HG02852 (cell line): Measurements from ENCODE around the gene APPBP2.
"Not testable (repeated sequence)": the region's sequence is repeated elsewhere in the genome, so short reads cannot be mapped to it uniquely, and the experiment has no call there.

Source experiments
- ATAC-seq: cut with Tn5 transposase; IDR thresholded peaks from one replicate; pipeline ENCODE4 v1.9.1; 2021; ENCODE audit warnings: mild to moderate bottlenecking, moderate library complexity; ENCODE audit not compliant: unreplicated experiment

The APPBP2 gene

DNA sequence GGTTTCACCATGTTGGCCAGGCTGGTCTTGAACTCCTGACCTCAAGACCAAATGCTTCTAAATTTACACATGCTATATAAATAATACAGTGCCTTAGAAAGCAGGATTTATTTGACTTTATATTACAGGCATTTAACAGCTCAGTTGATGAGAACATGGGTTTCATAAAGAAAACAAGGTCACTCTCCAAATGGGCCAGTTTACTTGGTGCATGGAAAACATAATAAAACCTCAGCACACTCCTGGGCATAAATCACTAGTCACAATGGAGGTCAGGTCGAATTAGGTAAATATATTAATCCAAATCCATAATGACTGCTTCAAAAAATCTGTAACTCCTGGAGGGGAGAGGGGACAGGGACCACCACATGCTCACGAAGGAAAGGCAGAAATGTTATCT is 24.5 kb downstream of the APPBP2 start:
- no peak for ATAC-seq

DNA sequence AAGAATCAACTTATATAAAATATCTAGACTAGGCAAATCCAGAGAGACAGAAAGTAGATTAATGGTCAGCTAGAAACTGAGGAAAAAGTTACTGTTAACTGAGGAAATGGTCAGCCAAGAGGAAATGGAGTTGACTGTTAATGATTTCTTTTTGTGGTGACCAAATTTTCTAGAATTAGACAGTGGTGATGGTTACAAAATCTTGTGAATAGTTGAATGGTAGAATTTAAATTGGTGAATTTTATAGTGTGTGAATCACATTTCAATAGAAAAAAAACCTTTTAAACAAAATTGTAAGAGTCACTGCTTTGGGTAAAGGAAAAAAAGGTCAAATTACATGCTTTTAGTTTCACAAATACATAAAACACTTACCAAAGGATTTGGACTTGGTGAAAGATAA is 30.0 kb downstream of the APPBP2 start:
- ATAC-seq: no peak

DNA sequence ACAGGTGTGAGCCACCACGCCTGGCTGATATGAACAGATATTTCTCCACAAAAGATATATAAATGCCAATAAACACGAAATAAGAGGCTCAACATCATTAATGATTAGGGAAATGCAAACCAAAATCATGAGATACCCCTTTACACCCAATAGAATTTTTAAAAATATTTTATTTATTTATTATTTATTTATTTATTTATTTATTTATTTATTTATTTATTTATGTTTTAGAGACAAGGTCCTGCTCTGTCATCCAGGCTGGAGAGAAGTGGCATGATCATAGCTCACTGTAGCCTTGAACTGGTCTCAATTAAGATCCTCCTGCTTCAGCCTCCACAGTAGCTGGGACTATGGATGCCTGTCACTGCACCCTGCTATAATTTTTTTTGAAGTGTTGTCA is 30.8 kb downstream of the APPBP2 start:
- ATAC-seq: no peak

DNA sequence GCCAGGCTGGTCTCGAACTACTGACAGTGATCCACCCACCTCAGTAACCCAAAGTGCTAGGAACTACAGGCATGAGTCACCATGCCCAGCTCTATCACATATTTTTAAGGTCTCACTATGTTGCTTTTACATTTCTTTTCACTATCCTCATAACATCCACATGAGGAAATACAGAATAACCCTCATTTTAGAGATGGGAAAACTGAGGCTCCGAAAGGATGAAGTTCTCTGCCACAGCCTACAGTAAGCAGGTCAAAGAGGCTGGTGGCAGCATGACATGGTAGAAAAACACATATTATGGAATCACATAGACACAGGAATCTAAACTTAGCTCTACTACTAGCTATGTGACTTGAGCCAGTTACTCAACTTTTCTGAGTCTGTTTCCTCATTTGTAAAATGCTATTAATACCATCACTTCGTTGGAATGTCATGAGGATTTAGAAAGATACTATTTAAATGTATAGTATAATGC is 32.2 kb downstream of the APPBP2 start:
- ATAC-seq: no peak

DNA sequence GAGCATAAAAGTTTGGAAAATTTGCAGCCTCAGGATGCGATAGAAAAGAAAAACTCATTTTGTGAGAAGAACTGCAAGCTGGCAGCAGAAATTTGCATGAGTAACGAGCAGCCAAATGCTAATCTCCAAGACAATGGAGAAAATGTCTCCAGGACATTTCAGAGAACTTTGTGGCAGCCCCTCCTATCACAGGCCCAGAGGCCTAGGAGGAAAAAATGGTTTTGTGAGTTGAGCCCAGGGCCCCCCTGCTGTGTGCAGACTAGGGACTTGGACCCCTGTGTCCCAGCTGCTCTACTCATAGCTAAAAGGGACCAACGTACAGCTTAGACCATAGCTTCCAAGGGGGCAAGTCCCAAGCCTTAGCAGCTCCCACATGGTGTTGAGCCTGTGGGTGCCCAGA is 34.3 kb downstream of the APPBP2 start:
- no peak for ATAC-seq

DNA sequence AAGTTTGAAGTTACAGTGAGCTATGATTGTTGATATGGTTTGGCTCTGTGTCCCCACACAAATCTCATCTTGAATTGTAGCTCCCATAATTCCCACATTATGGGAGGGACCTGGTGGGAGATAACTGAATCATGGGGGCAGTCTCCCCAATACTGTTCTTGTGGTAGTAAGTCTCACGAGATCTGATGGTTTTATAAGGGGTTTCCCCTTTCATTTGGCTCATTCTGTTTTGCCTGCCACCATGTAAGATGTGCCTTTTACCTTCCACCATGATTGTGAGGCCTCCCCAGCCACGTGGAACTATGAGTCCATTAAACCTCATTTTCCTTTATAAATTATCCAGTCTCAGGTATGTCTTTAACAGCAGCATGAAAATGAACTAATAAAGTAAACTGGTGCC is 35.4 kb downstream of the APPBP2 start:
- not testable (repeated sequence) for ATAC-seq

DNA sequence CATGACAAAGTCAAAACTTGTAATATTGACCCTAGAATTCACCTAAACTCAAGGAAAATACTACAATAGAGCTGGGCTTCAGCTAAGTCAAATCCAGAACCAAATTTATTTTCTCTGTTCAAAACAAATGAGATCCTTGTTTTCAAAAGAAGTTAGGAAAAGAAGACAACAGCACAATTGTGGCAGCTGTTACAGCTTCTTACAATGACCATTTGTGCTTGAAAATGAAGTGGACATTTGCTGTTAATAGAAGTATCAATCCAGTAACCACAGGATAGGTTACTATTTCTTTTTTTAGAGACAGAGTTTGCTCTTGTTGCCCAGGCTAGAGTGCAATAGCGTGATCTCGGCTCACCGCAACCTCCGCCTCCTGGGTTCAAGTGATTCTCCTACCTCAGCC is 44.4 kb downstream of the APPBP2 start:
- ATAC-seq: no peak

DNA sequence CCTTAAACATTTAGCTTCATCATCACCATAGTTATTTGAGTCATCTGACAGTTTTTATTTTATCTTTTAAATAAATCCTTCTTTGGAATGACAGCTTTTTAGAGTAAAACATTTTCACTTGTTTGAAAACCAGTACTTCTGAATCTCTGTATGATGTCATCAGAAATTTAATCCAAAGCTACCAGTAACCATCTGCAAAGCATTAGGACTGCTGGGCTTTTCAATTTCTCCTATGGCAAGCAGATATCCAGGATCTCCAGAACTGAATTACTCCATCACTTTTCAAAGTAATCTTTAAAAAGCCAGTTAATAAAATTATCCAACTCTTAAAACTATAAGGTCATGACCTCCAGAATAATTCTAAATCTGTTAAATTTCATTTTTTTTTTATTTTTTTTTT is 52.3 kb downstream of the APPBP2 start:
- no peak for ATAC-seq

DNA sequence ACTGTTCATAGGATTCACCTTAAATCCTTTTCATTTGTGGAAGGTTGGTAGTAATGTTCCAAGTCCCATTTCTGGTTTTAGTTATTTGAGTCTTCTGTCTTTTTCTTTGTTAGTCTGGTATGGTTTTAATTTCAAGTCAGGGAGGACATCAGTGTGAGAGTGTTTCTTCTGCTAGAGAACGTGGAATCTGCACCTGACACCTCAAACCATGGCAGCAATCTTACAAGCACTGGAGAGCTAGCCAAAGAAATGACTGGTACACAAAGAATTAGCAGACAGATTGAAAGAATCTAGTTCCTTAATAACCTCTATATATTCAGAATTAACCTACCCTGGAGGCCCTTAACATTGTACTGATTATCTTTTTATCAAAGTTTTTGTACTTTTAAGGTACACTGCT is 53.6 kb downstream of the APPBP2 start:
- ATAC-seq: no peak

DNA sequence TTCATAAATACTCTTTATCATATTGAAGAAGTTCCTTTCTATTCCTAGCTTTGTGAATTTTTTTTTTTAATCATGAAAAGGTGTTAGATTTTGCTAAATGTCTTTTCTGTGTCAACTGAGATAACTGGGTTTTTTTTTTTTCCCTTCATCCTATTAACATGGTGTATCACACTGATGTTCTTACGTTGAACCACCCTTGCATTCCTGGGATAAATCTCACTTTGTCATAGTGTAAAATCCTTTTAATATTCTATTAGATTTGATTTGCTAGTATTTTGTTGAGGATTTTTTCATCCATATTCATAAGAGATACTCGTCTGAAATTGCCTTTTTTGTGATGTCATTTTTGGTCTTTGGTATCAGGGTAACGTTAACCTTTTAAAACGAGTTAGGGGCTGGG is 54.6 kb downstream of the APPBP2 start:
- no peak for ATAC-seq

DNA sequence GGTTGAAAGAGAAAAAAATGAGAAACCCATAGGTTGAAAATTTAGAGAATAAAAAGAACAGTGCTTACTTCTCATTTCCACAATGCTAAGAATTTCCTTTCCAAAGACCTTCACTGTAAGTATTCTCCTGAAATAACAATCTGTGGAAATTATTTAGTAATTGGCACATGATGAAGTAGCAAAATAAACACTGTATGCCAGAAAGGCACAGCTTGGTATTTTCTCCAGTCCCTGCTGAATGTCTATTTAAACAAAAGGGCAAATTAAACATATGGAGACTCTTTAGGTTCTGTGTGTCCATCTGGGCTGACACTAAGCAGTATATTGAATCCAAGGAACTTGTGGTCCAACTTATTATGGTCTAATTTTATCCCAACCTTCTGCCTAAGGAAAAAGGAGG is 57.7 kb downstream of the APPBP2 start:
- no peak for ATAC-seq

DNA sequence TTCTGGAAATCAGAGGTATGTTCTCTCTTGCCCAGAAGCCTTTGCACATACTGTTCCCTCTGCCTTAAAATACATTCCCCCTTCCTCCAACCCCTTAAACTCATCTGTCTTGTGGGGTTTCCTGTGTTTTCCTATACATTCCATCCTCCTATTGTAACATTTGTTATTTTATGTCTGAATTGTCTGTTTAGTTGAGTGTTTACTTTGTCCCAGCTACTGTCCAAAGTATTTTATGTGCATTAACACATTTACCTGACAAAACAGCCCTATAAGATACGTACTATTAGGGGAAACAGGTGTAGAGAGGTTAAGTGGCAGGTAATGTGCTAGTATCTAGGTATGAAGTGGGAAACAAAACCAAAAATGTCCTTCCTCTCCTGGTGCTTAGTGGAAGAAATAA is 61.7 kb downstream of the APPBP2 start:
- ATAC-seq: no peak

DNA sequence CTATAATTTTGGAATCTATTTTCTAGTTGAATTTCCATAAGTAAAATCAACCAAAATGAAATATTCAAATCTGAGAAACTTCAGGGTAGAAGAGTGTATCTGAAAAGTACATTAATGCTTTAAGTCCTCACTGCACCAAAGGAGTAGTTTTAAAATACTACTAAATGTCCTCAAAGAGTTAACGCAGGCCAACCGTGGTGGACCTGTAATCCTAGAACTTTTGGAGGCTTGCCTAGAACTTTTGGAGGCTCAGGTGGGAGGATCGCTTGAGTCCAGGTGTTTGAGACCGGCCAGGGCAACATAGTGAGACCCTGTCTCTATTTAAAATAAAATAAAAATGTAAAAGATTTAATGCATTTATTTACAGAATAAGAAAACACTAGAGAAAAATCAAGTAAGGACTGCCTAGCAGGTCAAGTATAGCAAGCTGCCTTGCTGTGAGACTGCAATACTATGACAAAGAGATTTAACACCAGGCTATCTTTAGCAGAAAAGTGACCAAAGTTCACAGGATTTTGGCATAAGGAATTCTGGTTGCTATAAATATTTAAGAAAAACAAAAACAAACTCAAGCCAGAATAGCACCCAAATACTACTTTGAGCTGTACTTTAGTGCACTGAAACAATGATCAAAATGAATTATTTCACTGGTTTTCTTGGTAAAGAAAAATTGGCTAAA is 62.7 kb downstream of the APPBP2 start:
- no peak for ATAC-seq

DNA sequence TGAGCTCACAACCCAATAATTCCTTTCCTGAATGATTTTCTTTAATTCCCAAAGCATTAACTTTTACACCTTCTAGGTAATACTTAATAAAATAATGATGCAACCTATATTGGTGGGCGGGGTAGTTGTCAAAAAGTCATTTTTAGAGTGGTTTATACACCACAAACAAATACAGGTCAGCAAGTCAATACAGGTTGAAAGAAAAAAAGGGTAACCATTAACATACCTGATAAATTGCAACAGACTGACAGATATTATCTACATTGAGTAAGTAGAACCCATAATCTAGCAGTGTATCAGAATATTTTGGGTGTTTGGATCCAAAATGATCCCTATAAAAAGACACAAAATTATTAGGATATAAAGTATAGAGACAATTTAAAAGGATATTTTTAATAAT is 64.5 kb downstream of the APPBP2 start:
- ATAC-seq: no peak

DNA sequence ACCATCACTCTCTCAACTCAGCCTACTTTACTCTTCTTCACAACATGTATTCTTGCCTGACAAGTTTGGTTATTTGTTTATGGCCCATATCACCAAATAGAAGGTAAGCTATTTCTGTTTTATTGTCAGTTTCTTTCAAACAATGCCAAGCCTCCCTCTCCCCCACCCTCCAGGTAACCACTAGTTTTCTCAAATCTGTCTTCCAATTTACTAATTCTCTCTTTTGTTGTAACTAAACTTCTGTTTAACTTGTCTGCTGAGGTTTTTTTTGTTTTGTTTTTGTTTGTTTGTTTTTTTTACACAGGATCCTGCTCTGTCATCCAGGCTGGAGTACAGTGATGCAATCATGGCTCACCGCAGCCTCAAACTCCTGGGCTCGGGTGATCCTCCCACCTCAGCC is 68.9 kb downstream of the APPBP2 start:
- ATAC-seq: no peak

DNA sequence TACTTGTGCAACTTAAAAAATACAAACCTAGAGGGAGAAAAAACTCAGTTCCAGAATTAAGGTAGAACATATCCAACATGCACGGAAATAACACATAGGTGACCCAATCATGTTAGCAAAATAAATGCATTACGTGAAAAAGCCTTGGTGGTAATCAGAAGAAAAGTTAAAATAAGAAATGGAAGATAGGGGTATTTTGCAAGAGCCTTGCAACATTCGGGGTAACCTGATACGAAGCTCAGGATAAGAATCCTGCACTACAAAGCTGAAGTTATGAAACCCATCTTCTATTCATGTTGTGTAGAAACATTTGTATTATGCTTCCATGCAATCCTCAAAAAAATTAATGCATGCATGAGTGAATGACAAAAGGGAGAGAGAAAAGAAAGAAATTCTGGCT is 70.7 kb downstream of the APPBP2 start:
- ATAC-seq: no peak

DNA sequence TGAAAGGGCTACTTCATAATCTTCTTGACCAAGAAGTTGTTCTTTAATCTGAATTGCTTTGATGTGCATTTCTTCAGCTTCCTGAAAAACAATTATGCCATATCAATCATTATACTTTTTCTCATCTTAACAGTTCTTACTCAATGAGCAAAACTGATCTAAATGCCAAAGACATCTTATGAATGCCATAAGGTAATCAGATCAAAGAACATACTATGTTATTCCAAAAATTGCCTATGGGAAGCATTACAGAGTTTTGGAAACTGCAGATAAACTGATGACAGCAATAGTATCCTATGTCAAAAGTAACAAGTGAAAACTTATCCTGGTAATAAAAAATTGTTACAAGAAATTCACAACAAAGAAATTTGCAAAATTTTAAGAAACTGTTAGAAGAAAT is 74.1 kb downstream of the APPBP2 start:
- ATAC-seq: no peak

DNA sequence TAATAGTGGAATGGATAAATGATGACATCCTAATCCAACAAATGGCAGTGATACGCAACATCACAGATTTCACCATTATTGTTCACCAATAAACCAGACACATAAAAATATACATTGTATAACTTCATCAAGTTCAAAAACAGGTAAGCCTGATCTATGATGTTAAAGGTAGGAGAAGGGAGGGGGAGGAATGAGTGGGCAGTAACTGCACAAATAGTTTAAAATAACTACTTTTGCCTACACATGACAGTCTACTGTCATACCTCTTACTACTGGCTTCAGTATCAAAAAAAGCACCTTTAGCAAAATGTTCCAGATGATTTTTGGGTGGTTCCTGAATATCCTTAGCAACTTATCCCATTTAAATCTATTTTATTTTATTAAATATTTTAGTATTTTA is 75.0 kb downstream of the APPBP2 start:
- ATAC-seq: no peak

DNA sequence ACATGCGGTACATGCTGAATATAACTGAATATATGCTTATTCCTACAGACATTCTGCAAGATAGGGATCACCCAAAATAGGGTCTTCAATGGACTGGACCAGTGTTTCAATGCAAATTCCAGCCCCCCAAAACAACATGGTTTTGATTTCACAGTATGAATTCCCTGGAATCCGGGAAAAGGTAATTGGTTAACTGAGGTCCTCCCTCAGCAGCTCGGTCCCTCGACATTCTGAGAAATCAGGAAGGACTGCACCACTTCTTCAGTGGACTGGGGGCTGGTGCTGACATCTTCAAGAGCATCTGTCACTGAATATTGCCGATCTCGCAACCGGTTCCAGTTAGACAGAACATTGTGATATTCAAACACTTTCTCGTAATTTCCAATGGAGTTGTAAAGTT is 78.7 kb downstream of the APPBP2 start:
- ATAC-seq: no peak

DNA sequence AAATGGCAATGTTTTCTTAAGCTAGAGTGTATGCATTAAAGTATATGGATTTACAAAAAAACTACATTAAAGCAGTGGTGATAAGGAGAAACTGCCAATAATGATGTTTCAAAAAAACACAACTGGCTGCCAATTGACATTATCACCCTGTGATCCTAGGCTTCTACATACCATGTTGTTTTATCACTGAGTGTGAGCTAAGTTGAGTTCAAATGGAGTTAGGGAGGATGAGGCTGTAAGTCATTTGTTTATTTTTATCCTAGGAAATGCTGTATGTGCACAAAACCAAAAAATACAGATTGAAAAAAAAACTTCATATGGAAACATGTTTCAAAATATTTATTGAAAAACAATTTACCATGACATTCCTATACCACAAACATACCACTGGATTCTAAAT is 80.9 kb downstream of the APPBP2 start:
- ATAC-seq: no peak

DNA sequence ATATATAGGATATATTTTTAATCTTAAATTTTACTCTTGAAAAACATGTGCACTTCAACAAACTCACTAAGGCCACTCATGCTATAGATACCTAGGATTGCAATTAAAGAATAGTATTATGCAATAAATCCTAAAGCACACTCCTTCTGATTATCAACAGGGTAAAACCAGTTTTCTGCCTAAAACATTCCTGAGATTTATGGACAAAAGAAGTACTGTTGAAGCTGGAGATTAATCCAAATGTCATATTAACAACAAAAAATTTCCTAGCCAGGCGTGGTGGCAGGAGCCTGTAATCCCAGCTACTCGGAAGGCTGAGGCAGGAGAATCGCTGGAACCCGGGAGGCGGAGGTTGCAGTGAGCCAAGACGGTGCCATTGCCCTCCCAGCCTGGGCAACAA is 82.3 kb downstream of the APPBP2 start:
- ATAC-seq: no peak

DNA sequence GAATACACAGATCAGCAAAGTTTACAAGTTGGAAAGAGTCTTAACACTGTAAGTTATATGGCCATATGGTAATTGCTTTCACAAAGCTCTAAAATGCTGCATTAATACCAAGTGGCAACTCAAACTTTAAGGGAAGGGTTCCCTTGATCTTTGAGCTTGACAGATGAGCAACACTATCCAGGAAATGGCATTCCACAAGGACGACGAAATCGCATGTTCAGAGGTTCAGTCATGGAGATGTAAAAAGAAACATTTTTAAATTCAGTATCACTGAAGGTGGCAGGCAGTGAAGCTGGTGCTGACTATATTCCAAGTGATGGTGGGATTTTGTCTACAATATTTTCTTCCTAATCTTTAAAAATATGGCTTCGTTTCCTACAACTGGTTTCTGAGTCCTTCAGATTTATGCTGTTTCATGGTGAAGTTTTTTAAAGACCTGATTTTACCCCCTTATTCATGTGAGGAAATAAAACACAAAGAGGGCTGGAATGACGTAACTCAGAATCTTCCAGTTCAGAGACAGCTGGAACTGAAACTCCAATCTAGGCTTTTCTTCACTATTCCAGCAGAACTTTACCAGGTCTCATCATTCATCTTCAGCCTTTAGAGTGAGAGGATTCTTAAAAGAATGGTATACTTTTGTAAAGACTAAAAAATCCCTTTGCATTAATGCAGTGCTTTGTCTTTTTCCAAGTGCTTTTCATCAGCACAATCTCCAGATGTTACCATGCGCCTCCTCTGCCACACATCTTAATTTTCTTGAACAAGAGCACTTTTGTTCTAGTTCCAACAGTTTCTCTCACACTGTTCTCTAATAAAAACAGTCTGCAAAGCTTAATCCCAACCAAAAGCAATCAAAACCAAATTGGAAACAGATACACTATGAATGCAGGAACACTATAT is 83.5 kb downstream of the APPBP2 start:
- ATAC-seq: no peak
